Hippocampal formation (tissue), 2 donors: Measurements from ENCODE around the gene ZNF771.
"Not testable (repeated sequence)": the region's sequence is repeated elsewhere in the genome, so short reads cannot be mapped to it uniquely, and the experiment has no call there.

Experiments
- DNase-seq, 2 donors: peaks; one replicate each; lab custom pipeline; 2025; lab: John Stamatoyannopoulos, UW

The ZNF771 gene

DNA sequence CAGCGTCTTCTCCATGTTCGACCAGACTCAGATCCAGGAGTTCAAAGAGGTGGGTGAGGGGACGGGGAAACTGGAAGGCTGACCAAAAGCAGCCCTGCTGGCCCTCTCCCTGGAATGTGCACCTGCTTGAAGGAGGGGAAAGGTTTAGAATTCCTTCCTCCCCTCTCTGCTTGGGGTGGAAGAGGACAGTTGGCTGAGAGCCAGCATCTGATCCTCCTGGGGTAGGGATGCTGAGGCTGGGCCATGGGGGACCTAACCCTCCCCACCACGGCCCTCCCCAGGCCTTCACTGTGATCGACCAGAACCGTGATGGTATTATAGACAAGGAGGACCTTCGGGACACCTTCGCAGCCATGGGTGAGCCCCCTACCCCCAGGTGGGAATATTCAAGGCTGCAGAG is 31.5 kb upstream of the ZNF771 start:
- DNase-seq, result no peak

DNA sequence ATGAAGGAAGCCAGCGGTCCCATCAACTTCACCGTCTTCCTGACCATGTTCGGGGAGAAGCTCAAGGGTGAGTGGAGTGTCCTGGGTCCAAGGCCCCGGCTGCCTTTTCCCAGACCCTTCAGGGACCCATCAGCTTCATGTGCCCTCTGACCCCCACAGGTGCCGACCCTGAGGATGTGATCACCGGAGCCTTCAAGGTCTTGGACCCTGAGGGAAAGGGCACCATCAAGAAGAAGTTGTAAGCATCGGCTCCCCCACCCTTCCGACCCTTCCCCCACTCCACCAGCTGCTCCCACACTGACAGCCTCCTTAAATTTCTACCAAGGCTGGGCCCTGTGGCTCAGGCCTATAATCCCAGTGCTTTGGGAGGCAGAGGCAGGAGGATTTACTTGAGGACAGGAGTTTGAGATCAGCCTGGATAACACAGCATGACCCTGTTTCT is 30.9 kb upstream of the ZNF771 start:
- DNase-seq, result no peak

DNA sequence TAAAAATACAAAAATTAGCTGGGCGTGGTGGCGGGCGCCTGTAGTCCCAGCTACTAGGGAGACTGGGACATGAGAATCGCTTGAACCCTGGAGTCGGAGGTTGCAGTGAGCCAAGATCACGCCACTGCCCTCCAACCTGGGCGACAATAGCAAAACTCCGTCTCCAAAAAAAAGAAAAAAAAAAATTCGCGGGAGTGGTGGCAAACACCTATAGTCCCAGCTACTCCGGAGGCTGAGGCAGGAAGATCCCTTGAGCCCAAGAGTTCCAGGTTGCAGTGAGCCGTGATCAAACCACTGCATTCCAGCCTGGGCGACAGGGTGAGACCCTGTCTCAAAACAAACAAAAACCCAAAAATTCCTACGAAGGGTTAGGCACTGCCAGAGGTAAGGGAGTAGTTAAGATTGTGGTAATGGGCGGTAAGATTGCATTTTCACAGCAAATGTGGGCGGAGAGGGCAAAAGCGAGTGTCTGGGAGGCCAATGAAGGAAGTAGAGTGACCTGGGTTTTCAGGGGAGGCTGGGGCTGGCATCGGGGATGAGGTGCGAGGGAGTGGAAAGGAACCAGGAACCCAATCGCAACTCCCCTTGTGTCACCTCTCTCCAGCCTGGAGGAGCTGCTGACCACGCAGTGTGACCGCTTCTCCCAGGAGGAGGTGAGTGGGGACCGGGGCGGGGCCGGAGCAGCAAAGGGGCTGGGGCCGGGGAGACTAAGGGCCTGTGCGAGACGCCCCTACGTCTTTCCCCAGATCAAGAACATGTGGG is 30.2 kb upstream of the ZNF771 start:
- DNase-seq, result no peak

DNA sequence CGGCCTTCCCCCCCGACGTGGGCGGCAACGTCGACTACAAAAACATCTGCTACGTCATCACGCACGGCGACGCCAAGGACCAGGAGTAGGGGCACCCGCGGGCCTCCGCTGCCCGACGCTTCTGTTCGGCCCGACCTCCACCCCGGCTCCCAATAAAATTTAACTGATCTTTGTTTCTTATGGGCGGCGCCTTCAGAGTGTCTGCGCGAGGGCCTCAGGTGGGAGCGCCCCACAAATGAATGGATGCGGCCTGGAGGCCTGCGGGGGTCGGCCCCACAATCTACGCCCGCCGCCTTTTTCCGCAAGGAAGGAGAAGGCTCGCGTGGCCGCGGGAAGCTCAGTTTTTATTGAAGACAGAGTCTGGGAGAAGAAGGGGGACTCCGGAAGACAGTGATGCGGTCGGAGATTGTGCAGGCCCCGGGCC is 29.6 kb upstream of the ZNF771 start:
- DNase-seq, result peak; percentile 83 to 92

DNA sequence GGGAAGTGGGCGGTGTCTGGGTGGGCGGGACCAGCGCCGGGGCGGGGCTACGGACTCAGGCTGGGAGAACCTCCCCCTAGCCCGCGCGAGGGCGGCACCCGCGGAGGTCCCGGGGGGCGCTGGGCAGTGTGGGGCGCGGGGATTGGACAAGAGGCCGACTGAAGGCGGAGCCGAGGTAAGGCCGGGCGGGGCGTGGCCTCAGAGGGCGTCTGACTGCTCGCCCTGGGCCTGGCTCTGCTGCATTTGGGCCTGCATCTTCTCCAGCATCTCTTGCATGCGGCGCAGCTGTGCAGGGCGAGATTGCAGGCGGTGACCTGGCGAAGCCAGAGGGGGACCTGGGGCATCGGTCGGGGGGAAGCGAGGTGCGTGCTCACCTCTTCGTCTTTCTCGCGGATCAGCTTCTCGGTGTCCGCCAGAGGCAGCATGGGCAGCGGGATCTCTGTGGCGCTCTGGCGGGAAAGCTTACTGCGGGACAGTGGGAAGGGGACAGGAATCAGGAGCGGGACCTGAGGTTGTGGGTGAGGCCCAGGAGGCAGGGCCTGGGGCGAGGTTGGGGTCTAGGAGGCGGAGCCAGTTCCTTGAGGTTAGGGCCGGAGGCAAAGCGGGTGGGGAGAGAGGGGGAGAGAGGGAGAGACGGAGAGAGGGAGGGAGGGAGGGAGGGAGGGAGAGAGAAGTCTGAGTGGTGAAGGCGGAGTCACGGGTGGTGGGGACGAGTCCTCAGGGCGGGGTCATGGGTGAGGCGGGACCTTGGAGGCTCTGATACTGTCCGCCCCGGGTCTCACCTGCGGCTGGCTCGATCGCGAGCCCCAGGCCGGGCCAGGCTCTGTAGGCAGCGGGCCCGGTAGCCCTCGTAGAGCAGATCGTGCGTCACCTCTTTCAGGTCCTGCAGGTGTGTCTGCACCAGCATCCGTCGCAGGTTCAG is 28.9 kb upstream of the ZNF771 start:
- peak; percentile 98 to 99 for DNase-seq

DNA sequence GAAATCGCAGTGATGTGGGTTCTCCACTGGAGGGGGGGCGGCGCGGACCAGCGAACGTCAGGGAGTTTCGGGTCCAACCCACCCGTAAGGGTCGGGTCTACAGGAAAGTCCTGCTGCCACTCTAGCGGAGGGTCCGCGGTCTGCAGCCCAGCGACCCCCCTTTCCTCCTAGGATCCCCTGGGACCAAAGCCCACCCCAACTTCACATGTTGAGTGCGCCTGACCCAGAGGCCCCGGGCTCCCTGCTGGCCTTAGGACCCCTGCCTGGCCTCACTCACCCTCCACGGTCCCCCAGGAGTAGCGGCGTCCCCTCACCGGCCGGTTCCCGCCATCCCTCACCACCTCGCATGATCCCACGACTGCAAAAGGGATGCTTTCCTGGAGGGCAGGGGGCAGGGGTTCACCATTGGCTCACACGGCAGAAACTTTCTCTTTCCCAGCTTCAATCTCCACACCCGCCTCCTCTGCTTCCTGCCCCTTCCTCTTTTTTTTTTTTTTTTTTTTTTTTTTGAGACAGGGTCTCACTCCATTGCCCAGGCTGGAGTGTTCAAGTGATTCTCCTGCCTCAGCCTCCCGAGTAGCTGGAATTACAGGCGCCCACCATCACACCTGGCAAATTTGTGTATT is 28.1 kb upstream of the ZNF771 start:
- DNase-seq, result no peak

DNA sequence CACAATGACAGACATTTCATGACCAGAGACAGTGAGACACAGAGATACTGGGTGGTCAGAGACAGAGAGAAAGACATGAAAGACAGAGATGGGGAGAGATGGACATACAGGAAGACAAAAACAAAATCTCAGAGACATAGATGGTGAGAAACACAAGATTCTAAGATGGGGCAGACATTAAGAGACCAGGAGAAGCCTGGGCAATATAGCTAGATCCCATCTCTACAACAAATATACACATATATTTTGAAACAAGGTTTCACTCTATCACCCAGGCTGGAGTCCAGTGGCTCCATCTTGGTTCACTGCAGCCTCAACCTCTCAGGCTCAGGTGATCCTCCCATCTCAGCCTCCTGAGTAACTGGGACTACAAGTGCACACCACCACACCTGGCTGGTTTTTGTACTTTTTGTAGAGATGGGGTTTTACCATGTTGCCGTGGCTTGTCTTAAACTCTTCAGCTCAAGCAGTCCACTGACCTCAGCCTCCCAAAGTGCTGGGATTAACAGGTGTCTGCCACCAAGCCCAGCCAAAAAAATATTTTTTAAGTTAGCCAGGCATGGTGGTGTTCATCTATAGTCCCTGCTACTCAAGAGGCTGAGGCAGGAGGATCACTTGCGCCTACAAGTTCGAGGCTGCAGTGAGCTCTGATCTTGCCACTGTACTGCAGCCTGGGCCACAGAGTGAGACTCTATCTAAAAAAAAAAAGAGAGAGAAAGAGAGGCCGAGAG is 27.2 kb upstream of the ZNF771 start:
- DNase-seq, result no peak

DNA sequence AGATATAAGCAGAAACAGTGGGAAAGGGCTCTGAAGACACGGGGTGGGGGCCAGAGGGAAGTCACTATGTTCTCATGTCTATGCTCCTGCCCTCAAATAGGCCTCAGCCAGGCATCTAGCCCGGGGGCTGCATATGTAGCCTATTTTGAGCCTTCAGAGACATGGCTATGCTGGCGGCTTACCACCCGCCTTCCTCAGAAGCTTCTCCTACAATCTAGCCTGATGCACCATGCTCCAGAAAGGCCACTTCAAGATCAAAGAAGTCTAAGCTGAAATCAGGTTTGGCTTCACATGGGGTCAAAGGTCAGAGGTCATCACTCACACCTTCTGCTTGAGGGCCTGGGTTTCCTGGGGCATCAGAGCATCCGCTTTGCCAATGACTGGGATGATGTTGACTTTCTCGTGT is 26.6 kb upstream of the ZNF771 start:
- DNase-seq, result no peak

DNA sequence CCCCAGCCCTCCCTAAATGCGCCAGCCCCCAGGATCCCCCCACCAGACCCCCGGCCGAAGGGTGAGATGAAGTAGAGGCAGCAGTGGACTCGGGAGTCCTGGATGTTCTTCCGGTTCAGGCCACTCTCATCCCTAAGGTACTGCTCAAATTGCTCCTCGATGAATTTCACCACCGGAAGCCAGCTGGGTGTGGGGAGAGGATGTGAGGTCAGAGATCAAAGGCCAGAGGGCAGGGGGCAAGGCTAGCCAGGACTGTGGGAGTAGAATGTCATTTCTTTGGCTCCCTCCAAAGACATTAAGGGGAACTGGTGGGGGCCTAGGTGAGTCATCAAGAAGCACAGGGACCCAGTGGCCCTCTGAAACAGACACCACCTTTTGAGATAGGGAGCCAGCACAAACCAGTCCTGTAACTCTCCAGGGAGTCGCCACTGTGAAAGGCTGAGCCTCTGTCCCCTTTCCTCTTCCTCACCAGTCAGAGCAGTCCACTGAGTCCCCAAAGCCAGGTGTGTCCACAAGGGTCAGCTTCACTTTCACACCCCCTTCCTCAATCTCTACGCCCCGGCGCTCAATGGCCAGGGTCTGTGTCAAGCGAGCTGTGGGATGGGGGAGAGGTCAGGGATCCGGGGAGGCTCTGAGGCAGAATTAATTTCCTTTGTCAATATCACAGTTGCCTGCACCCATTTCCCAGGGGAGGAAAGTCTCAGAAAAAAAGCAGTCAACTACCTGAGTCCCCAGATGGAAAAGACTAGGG is 25.9 kb upstream of the ZNF771 start:
- no peak for DNase-seq

DNA sequence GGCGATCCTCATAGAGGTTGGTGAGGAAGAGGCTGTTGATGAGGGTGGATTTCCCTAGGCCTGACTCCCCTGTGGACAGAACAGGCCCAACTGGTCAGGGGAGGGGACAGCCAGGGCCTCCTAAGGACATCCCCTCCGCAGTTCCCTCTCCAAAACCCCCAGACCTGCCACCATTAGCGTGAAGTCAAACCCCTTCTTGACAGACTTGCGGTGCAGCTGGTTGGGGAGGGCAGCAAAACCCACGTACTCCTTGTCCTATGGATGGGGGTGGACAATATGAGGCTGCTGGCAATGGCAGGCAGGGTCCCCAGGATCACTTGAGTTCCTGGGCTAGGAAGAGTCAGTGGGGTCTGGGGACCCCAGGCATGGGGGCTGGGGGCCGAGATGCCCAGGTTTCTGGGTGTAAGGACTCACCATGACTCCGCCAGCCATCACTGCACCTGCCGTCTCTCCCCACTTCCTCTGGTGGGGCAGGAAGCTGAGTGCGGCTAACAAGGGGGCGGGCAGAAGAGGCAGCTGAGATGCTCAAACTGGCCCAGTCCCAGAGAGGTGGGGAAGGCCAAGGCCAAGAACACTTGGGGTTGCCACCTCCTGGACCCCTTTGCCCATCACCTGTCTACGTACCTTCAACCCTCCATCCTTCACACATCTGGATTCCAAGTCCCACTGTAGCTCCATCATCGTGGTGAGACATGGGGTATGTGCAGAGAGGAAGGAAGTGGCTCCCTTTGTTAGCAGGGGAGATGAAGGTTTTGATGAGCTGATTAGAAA is 25.1 kb upstream of the ZNF771 start, which contains the start of gene SEPTIN1:
Gene SEPTIN1 (minus strand): TSS at position 451 of the 771 bp plus-strand sequence. CDS start 19 bp downstream, at position 432.
- no peak for DNase-seq

DNA sequence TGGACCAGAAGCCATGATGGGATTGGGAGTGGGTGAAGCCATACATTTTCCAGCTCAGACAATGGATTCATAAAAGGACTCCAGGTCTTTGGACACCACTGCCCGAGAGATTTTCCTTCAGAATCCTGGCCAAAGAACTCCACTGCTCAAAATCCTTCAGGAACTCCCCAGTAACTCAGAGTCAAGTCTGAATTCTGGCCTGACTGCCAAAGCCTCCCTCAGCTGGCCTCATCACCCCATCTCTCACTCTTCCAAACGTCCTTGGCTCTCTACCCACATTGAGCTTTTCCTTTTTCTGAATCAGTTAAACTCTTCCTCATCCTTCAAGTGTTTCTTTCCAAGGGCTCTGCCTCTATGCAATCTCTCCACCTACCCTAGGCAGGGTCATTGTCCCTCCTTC is 23.9 kb upstream of the ZNF771 start:
- DNase-seq, result no peak

DNA sequence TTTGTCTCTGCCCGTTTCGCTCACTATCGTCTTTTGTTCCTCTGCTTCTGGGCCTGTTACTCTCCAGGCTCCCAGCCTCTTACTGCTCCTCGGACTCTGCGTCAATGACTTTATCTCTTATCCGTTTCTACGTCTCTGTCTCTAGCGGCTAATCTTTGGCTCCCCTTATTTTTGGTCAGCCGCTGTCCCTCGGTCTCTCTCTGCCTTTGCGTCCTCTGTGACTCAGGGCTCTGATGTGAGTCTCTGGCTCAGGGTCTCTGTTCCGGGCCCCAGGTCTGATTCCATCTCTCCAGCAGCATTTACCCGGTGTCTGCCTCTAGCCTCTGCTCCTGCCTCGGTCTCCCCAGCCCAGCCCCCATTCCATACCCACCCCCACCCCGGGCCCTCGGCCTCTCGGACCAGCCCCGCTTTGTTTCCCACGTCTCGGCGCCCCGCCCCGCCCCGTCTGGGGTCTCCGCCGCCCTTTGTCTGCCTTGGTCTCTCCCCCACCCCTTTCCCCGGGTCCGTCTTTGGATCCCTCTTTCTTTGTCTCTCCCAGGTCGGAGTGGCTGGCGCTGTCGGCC is 12.7 kb upstream of the ZNF771 start:
- DNase-seq, result no peak

DNA sequence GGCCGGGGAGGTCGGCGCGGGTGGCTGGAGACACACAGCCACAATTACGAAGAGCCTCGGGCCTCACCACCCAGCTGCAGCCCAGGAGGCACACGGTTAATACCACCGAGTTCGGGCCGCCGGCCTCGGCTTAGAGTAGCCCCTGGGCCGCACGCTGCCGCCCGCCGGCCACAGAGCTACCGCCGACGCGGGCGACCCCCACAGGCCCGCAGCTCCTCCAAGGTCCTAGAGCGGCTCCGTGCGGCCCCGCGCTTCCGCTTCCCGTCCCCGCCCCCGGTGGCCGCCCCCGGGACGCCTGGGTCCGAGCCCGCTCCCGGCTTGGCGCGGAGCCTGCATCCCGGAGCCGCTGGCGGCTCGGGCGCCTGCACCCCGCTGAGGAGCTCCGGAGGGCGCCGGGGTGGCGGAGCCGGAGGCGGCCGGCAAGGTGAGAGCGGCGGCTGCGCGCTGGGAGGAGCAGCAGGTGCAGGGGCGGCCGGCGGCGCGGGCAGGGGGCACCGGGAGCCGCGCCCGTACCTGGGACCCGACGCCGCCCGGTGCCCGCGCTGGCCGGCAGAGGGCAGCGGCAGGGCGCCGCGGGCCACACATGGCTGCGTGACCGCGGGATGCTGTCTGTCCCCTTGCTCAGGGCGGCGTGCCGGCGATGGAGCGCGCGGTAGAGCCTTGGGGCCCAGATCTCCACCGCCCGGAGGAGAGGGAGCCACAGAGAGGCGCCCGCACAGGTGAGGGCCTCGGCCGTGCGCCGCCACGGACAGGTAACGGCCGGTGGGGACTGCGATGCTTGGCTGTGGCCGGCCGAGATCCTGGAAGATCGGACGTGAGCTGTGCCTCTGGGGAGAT is 12.0 kb upstream of the ZNF771 start, which contains the start of gene ZNF48:
Gene ZNF48 (plus strand): TSS at position 266 of the 837 bp plus-strand sequence. CDS start 375 bp downstream, at position 641.
- DNase-seq, result peak; percentile 80 to 87

DNA sequence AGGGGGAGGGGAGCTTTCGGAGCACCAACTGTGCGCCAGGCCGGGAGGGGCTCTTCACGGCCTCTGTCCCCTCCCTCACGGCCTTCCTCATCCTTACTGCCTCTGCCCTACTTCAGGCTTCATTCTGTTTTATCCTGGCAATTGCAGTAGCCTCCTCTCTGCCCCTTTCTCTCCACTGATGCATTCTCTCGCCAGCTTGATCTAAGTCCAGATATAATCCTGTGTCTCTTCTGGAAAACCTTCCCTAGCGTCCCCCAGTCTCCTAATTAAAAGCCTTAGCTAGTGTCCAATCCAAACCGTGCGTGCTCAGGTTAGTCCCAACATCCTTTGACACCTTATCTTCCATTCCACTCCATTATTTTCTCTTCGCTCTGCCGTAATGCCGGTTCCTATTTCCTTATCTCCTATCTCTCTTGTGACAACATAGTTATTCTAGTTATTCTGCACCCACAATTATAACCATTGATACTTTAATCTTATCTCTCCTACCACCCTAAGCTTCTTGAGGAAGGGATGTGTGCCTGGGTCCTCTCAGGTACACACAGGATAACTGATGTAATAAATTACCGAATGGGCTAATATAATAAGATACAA is 11.3 kb upstream of the ZNF771 start:
- DNase-seq, result peak in 1 of 2 donors; percentile 23

DNA sequence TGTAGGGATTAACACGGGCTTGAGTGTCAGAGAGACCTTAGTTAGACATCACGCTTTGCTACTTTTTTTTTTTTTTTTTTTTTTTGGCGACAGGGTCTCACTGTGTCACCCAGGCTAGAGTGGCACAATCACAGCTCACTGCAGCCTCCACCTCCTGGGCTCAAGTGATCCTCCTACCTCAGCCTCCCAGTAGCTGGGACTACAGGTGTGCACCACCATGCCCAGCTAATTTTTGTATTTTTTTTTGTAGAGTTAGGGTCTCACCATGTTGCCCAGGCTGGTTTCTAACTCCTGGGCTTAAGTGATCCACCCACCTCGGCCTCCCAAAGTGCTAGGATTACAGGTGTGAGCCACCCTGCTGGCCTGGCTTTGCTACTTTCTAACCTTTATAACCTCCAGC is 10.8 kb upstream of the ZNF771 start:
- DNase-seq, result not testable (repeated sequence)

DNA sequence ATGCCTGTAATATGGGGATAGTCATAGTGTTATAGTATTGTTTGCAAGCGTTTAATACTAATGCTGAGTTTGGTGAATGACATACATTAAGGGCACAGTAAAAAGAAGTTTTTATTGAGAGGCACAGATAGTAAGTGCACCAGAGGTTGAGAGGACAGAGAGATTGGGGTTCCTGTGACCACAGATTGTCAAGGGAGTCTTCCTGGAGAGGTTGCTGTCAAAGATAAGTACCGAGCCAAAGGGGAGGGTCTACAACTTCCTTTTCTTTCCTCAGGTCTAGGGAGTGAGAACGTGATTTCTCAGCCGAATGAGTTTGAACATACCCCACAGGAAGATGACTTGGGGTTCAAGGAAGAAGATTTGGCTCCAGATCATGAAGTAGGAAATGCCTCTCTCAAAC is 10.3 kb upstream of the ZNF771 start:
- DNase-seq, result no peak

DNA sequence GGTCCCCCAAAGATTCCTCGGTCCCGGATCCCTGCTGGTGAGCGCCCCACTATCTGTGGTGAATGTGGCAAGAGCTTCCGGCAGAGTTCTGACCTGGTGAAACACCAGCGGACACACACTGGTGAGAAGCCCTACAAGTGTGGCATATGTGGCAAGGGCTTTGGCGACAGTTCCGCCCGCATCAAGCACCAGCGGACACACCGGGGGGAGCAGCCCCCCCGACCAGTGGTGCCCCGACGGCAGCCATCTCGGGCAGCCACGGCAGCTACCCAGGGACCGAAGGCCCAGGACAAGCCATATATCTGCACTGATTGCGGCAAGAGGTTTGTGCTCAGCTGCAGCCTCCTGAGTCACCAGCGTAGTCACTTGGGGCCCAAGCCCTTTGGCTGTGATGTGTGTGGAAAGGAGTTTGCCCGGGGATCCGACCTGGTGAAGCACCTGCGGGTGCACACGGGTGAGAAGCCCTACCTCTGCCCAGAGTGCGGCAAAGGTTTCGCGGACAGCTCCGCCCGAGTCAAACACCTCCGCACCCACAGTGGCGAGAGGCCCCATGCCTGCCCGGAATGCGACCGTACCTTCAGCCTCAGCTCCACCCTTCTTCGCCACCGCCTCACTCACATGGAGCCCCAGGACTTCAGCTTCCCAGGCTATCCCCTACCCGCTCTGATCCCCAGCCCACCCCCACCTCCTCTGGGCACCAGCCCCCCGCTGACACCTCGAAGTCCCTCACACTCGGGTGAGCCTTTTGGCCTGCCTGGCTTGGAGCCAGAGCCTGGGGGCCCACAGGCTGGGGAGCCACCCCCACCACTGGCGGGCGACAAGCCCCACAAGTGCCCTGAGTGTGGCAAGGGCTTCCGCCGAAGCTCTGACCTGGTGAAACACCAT is 9.4 kb upstream of the ZNF771 start:
- no peak for DNase-seq
